ENCODE measurements around the gene RRP36.

The RRP36 gene

GRCh38 chr6:43035495-43036194, 14.2 kb downstream of the RRP36 start:
- H3F3A ChIP-seq (ENCODE audit: low read depth): no peaks in the 10 kb centered on the region
- peaks cover 12% of the 10 kb centered on the region; the same call in 1 of the 2 replicates for H3K36me3 ChIP-seq (ENCODE audit: insufficient read depth, low read length)
- TF ChIP-seq CTCF (conservative IDR thresholded peaks at IDR 0.05; ENCODE audit: low read length) (no peak), EZH2phosphoT487 (IDR thresholded peaks at IDR 0.05; ENCODE audit: borderline replicate concordance) (no peak)
- no peaks in the 10 kb centered on the region for H3K4me1 ChIP-seq (ENCODE audit: insufficient read depth, low read length, poor library complexity, severe bottlenecking)
- H2AFZ ChIP-seq (ENCODE audit: low read length): no peak overlapping the region
- H3K4me3 ChIP-seq (ENCODE audit: low read length, poor library complexity, severe bottlenecking): no peak overlapping the region
- no peaks in the 10 kb centered on the region for H3K9me2 ChIP-seq (replicated peaks; ENCODE audit: low read depth, low read length)
- no peaks in the 10 kb centered on the region for H4K20me1 ChIP-seq (ENCODE audit: insufficient read depth, low read length, poor library complexity, severe bottlenecking)
- H3K4me2 ChIP-seq (ENCODE audit: low read depth, low read length, poor library complexity, severe bottlenecking): no peak overlapping the region
- no peaks in the 10 kb centered on the region for H3K9me3 ChIP-seq (ENCODE audit: insufficient read depth, low read depth, low read length)
- no peaks in the 10 kb centered on the region for H3K79me2 ChIP-seq (ENCODE audit: insufficient read depth, low read length)
- H3K9ac ChIP-seq (ENCODE audit: low read depth, low read length, poor library complexity, severe bottlenecking): no peak overlapping the region
- no peaks in the 10 kb centered on the region for H3K27me3 ChIP-seq (ENCODE audit: insufficient read depth, low read length, poor library complexity, severe bottlenecking)

GRCh38 chr6:43036712-43037111, 15.3 kb downstream of the RRP36 start:
- Histone ChIP-seq H3K27me3 (ENCODE audit: insufficient read depth, low read length, poor library complexity, severe bottlenecking) (no peaks in the 10 kb centered on the region), H2AFZ (ENCODE audit: low read length) (no peak overlapping the region), H3K4me2 (ENCODE audit: low read depth, low read length, poor library complexity, severe bottlenecking) (no peak overlapping the region), H3K4me3 (ENCODE audit: low read length, poor library complexity, severe bottlenecking) (no peak overlapping the region), H4K20me1 (ENCODE audit: insufficient read depth, low read length, poor library complexity, severe bottlenecking) (no peaks in the 10 kb centered on the region), H3K9me3 (ENCODE audit: insufficient read depth, low read depth, low read length) (no peaks in the 10 kb centered on the region), H3K36me3 (ENCODE audit: insufficient read depth, low read length) (peaks cover 12% of the 10 kb centered on the region; the same call in 1 of the 2 replicates), H3K79me2 (ENCODE audit: insufficient read depth, low read length) (no peaks in the 10 kb centered on the region), H3K4me1 (ENCODE audit: insufficient read depth, low read length, poor library complexity, severe bottlenecking) (no peaks in the 10 kb centered on the region), H3K9ac (ENCODE audit: low read depth, low read length, poor library complexity, severe bottlenecking) (no peak overlapping the region), H3K9me2 (replicated peaks; ENCODE audit: low read depth, low read length) (no peaks in the 10 kb centered on the region), H3F3A (ENCODE audit: low read depth) (no peaks in the 10 kb centered on the region)
- TF ChIP-seq CTCF (conservative IDR thresholded peaks at IDR 0.05; ENCODE audit: low read length) (no peak), EZH2phosphoT487 (IDR thresholded peaks at IDR 0.05; ENCODE audit: borderline replicate concordance) (no peak)

GRCh38 chr6:43037197-43037596, 15.8 kb downstream of the RRP36 start:
- Histone ChIP-seq H3F3A (ENCODE audit: low read depth) (no peaks in the 10 kb centered on the region), H3K9me2 (replicated peaks; ENCODE audit: low read depth, low read length) (no peaks in the 10 kb centered on the region), H3K79me2 (ENCODE audit: insufficient read depth, low read length) (no peaks in the 10 kb centered on the region), H2AFZ (ENCODE audit: low read length) (no peak overlapping the region), H3K9ac (ENCODE audit: low read depth, low read length, poor library complexity, severe bottlenecking) (no peak overlapping the region), H3K9me3 (ENCODE audit: insufficient read depth, low read depth, low read length) (no peaks in the 10 kb centered on the region), H3K36me3 (ENCODE audit: insufficient read depth, low read length) (peaks cover 12% of the 10 kb centered on the region; the same call in 1 of the 2 replicates), H3K4me2 (ENCODE audit: low read depth, low read length, poor library complexity, severe bottlenecking) (no peak overlapping the region), H3K4me3 (ENCODE audit: low read length, poor library complexity, severe bottlenecking) (no peak overlapping the region), H4K20me1 (ENCODE audit: insufficient read depth, low read length, poor library complexity, severe bottlenecking) (no peaks in the 10 kb centered on the region), H3K4me1 (ENCODE audit: insufficient read depth, low read length, poor library complexity, severe bottlenecking) (no peaks in the 10 kb centered on the region), H3K27me3 (ENCODE audit: insufficient read depth, low read length, poor library complexity, severe bottlenecking) (no peaks in the 10 kb centered on the region)
- TF ChIP-seq CTCF (conservative IDR thresholded peaks at IDR 0.05; ENCODE audit: low read length): no peak
- no peak for TF ChIP-seq EZH2phosphoT487 (IDR thresholded peaks at IDR 0.05; ENCODE audit: borderline replicate concordance)

All from Loucy (cell line).